ENCODE results near the gene PRR13. TPM values are rescaled to one million over a fixed set of nuclear protein-coding genes. Genes with fewer than 3 reads are reported as not detected.

PRR13 gene
- total and polyA plus RNA-seq, 9 of the 15 experiments (the other 6 are each of a cell fraction or from before 2014, with no cell fraction given): 117 to 835 (median 285) TPM

- TF ChIP-seq SUPT5H (IDR thresholded peaks at IDR 0.05) (peak; percentile 72), RFX1 (IDR thresholded peaks at IDR 0.05) (no peak), KDM4B (IDR thresholded peaks at IDR 0.05; ENCODE audit: borderline replicate concordance in 2 of 2, low read depth in 1 of 2) (no peak), NCOR1 (IDR thresholded peaks at IDR 0.05) (0 out of 2 replicates have a peak, but pooled peaks have one; percentile 9), ZNF589 (CRISPR knock-in tag; IDR thresholded peaks at IDR 0.05; ENCODE audit: low read depth) (no peak), NR1H2 (CRISPR knock-in tag; IDR thresholded peaks at IDR 0.05) (no peak), ZNF76 (CRISPR knock-in tag; IDR thresholded peaks at IDR 0.05; ENCODE audit: borderline replicate concordance) (no peak), PCBP2 (IDR thresholded peaks at IDR 0.05; ENCODE audit: low read depth, low read length, poor library complexity, severe bottlenecking) (no peak), TFAM (CRISPR knock-in tag; conservative IDR thresholded peaks at IDR 0.05) (no peak), ZNF282 (CRISPR knock-in tag; IDR thresholded peaks at IDR 0.05) (no peak), MEF2D (tag; conservative IDR thresholded peaks at IDR 0.05; ENCODE audit: low read depth) (no peak), THAP12 (CRISPR knock-in tag; IDR thresholded peaks at IDR 0.05) (no peak), RBM22 (IDR thresholded peaks at IDR 0.05; ENCODE audit: low read depth, low read length, poor library complexity, severe bottlenecking) (no peak), ERF (CRISPR knock-in tag; IDR thresholded peaks at IDR 0.05) (no peak), GTF2E2 (tag; IDR thresholded peaks at IDR 0.05) (no peak)
- TF ChIP-seq, protein P1, sequence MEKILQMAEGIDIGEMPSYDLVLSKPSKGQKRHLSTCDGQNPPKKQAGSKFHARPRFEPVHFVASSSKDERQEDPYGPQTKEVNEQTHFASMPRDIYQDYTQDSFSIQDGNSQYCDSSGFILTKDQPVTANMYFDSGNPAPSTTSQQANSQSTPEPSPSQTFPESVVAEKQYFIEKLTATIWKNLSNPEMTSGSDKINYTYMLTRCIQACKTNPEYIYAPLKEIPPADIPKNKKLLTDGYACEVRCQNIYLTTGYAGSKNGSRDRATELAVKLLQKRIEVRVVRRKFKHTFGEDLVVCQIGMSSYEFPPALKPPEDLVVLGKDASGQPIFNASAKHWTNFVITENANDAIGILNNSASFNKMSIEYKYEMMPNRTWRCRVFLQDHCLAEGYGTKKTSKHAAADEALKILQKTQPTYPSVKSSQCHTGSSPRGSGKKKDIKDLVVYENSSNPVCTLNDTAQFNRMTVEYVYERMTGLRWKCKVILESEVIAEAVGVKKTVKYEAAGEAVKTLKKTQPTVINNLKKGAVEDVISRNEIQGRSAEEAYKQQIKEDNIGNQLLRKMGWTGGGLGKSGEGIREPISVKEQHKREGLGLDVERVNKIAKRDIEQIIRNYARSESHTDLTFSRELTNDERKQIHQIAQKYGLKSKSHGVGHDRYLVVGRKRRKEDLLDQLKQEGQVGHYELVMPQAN (IDR thresholded peaks at IDR 0.05; ENCODE audit: borderline replicate concordance): no peak
- TF ChIP-seq, protein P2, sequence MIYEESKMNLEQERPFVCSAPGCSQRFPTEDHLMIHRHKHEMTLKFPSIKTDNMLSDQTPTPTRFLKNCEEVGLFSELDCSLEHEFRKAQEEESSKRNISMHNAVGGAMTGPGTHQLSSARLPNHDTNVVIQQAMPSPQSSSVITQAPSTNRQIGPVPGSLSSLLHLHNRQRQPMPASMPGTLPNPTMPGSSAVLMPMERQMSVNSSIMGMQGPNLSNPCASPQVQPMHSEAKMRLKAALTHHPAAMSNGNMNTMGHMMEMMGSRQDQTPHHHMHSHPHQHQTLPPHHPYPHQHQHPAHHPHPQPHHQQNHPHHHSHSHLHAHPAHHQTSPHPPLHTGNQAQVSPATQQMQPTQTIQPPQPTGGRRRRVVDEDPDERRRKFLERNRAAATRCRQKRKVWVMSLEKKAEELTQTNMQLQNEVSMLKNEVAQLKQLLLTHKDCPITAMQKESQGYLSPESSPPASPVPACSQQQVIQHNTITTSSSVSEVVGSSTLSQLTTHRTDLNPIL (CRISPR knock-in tag; IDR thresholded peaks at IDR 0.05): no peak
- TF ChIP-seq, protein P3, sequence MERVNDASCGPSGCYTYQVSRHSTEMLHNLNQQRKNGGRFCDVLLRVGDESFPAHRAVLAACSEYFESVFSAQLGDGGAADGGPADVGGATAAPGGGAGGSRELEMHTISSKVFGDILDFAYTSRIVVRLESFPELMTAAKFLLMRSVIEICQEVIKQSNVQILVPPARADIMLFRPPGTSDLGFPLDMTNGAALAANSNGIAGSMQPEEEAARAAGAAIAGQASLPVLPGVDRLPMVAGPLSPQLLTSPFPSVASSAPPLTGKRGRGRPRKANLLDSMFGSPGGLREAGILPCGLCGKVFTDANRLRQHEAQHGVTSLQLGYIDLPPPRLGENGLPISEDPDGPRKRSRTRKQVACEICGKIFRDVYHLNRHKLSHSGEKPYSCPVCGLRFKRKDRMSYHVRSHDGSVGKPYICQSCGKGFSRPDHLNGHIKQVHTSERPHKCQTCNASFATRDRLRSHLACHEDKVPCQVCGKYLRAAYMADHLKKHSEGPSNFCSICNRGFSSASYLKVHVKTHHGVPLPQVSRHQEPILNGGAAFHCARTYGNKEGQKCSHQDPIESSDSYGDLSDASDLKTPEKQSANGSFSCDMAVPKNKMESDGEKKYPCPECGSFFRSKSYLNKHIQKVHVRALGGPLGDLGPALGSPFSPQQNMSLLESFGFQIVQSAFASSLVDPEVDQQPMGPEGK (CRISPR knock-in tag; IDR thresholded peaks at IDR 0.05; ENCODE audit: borderline replicate concordance): no peak
Measured at GRCh38 chr12:53481939-53482586, 40.5 kb downstream of the PRR13 start (continued).

Data from K562 (cell line).